H54 (cell line): ENCODE results near the gene MRPL42.

Experiments
- DNase-seq: peaks from one replicate; pipeline ENCODE4 v3.0.0; 2011; ENCODE audit warnings: low spot score, mixed read lengths; ENCODE audit not compliant: insufficient read length
- FAIRE-seq: peaks from 3 replicates; lab custom pipeline; 2011; peaks lifted over from hg19 to GRCh38; lab: Jason Lieb, UNC
- POLR2A ChIP-seq: IDR thresholded peaks from 2 replicates; pipeline ENCODE4 v1.6.1; 2011; ENCODE audit warnings: low read depth, mild to moderate bottlenecking, low read length

MRPL42 gene

GRCh38 chr12:93438266-93439050 is 28.9 kb upstream of the MRPL42 start:
- no peak for TF ChIP-seq POLR2A
- FAIRE-seq (no peak), DNase-seq (no peak)

- DNase-seq (no peak), FAIRE-seq (no peak)
- TF ChIP-seq POLR2A: no peak
Measured at GRCh38 chr12:93440043-93440835, 27.1 kb upstream of the MRPL42 start.

GRCh38 chr12:93441081-93441616 is 26.2 kb upstream of the MRPL42 start:
- TF ChIP-seq POLR2A: no peak
- no peak for DNase-seq
- no peak for FAIRE-seq

GRCh38 chr12:93441617-93442410 is 25.5 kb upstream of the MRPL42 start, which contains the start of gene UBE2N:
Gene UBE2N (minus strand): TSS chr12:93441947. CDS start chr12:93441884, 63 bp downstream.
- FAIRE-seq (peak; percentile 89), DNase-seq (peak; percentile 86)
- peak; percentile 69; the same call in 1 of the 2 replicates for TF ChIP-seq POLR2A

- TF ChIP-seq POLR2A: no peak
- FAIRE-seq: no peak
Measured at GRCh38 chr12:93442411-93443340, 24.6 kb upstream of the MRPL42 start.

GRCh38 chr12:93443576-93443975 is 23.7 kb upstream of the MRPL42 start:
- no peak for TF ChIP-seq POLR2A
- DNase-seq: no peak
- no peak for FAIRE-seq

More at GRCh38 chr12:93442411-93443340, 24.6 kb upstream of the MRPL42 start:
- no peak for DNase-seq

GRCh38 chr12:93447555-93448290 is 19.6 kb upstream of the MRPL42 start:
- no peak for FAIRE-seq
- no peak for TF ChIP-seq POLR2A
- DNase-seq: no peak

GRCh38 chr12:93448796-93449195 is 18.5 kb upstream of the MRPL42 start:
- FAIRE-seq: no peak

GRCh38 chr12:93449277-93449676 is 18.0 kb upstream of the MRPL42 start:
- no peak for FAIRE-seq
- no peak for DNase-seq
- no peak for TF ChIP-seq POLR2A

More at GRCh38 chr12:93448796-93449195, 18.5 kb upstream of the MRPL42 start:
- no peak for TF ChIP-seq POLR2A
- DNase-seq: no peak

- no peak for TF ChIP-seq POLR2A
- no peak for DNase-seq
- FAIRE-seq: no peak
Measured at GRCh38 chr12:93451423-93452158, 15.7 kb upstream of the MRPL42 start.

- FAIRE-seq (no peak), DNase-seq (no peak)
- TF ChIP-seq POLR2A: no peak
Measured at GRCh38 chr12:93453633-93454032, 13.7 kb upstream of the MRPL42 start.
